ENCODE results near the gene EYA4.

GRCh38 chr6:133291671-133292070, 50.5 kb downstream of the EYA4 start:
- no peak for TF ChIP-seq CTCF (IDR thresholded peaks at IDR 0.05; ENCODE audit: insufficient read depth, low read depth, low read length)
- no peak for TF ChIP-seq EZH2 (IDR thresholded peaks at IDR 0.05; ENCODE audit: insufficient read depth, low read length)
